ENCODE data around the gene ZFP36L2.

DNA sequence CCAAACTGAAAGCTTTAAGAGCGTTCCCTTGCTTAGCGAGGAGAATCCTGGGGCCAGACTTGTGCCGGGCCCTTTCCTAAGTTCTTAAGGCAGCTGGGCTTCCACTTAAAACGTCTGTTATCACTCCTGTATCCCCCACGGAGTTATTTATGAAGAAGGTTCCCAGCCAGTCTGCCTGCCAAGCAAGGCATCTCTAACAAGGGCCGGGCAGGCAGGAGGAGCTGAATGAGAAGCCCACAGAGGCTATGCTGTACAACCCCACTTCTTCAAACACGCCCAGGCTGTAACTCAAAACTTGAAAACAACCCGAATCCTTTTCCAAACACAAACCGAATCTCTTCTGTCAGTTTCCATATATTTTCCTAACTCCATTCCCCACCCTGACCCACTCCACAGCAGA lies 39.0 kb upstream of the ZFP36L2 start:
- TF ChIP-seq TAF1 (IDR thresholded peaks at IDR 0.05; ENCODE audit: borderline replicate concordance, low read depth, low read length) = no peak
- TF ChIP-seq POLR2A (IDR thresholded peaks at IDR 0.05; ENCODE audit: low read depth, low read length) = no peak

Data from GM12892 (cell line).